Stimulated activated CD4-positive, alpha-beta T cell treated with anti-CD3 and anti-CD28 coated beads, Interleukin-4, amount 100 ng/mL, for 48 hours (primary cell): ENCODE results near the gene MARCHF6.
"Not testable (repeated sequence)": the region's sequence is repeated elsewhere in the genome, so short reads cannot be mapped to it uniquely, and the experiment has no call there.

Experiments
- DNase-seq, 2 donors: peaks; one replicate each; pipeline ENCODE4 v3.0.0-alpha.2; 2020; ENCODE audit warnings: low read depth in 2 of 2

MARCHF6 gene

DNA sequence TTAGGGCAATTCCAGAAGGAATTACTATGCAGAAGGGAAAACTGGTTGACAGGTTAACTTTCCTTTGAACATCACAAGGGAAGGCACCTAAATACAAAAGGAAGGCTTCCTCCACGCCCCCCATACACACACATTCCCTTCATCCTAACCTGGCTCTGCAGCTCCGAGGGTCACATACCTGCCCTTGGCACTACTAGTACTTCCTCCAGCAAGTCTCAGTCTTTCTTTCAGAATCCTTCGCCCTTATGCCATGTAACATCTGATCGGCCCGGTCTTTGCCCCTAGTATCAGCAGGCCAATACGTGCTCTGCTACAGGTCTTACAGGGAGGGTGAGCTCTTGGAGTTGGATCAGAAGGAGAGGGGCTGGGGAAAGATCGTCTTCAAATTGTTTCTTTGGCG lies 1.6 kb upstream of the MARCHF6 start:
- no peak for DNase-seq

GRCh38 chr5:10352430-10353240 lies 860 bp upstream of the MARCHF6 start:
- peak in 1 of 2 donors; percentile 26 for DNase-seq

DNA sequence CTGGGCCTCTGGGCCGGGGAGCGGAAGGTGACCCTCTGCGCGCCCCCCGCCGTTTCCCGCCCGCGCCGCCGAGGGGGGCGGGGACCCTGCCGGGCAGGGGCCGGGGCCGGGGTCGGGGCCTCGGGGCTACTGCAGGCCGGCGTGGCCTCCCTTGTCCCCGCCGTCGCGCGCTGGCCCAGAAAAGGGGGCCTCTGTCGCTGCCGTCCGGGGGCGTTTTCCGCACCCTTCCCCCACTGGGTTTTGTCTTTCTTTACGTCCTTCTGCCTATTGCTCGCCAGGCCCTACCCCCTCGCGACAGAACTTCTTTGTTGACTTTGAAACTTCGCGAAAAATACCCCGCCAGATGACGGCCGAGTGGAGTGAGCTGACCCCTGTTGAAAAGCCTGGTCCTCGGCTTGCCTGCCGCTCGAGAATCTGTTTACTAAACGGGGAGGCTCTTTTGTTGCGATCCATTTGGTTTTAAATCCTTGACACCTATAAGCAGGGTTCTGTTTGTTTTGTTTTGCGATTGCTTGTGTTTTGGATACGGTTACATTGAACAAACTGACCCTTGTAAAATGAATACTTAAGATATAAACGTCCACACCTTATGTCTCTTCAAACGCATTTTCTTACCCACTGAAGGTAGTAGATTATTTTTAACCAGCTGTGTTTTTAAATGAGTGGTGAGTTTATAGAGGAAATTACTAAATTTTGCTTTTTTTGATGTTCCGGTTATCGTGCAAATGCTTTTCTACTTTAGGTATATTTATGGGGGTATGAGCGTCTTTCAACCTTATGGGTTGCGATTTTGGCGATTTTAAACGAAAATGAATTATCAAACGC lies 765 bp downstream of the MARCHF6 start:
- peak; percentile 27 to 45 for DNase-seq

- DNase-seq: no peak
Measured at GRCh38 chr5:10355071-10355889, 1.8 kb downstream of the MARCHF6 start.

DNA sequence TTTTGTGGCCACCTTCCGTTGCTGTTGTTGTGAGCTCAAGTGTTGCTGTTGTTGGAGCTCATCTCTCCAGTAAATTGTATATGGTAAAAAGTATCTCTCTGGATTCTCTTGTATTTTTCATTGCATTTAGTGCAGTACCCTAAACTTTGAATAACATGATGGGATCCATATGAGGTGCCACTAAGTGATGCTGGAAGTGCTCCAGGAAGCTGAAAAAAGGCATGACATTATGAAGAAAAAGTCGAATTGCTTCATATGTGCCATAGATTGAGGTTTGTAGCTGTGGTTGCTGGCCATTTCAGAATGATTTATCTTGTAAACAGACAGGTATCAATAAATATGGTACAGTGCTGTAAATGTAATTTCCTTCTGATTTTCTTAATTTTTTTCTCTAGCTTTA lies 5.5 kb downstream of the MARCHF6 start:
- DNase-seq: no peak

GRCh38 chr5:10360686-10361085 lies 7.2 kb downstream of the MARCHF6 start:
- no peak for DNase-seq

DNA sequence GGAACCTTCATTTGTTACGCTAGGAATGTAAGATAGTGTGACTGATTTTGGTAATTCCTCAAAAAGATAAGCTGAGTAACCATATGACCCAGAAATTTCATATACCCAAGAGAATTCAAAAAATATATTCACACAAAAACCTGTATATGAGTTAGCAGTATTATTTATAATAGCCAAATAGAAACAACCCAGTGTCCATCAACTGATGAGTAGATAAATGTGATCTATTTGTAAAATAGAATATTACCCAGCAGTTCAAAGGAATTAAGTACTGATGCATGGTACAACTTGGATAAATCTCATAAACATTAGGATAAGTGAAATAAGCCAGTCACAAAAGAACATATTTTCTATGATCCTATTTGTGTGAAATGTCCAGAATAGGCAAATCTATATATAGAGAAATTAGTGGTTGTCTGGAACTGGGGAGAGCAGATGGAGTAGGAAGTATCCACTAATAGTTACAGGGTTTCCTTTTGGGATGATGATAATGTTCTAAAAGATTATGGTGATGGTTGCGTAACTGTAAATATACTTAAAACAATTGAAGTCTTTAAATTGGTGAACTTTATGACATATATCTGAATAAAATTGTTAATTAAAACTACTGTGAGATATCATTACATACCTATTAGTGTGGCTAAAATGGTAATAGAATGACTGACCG lies 10.2 kb downstream of the MARCHF6 start:
- no peak for DNase-seq

GRCh38 chr5:10364186-10364689 lies 10.7 kb downstream of the MARCHF6 start:
- no peak for DNase-seq

GRCh38 chr5:10365782-10366181 lies 12.3 kb downstream of the MARCHF6 start:
- DNase-seq: no peak

- no peak for DNase-seq
Measured at GRCh38 chr5:10366310-10367272, 13.1 kb downstream of the MARCHF6 start.

- no peak for DNase-seq
Measured at GRCh38 chr5:10367579-10367978, 14.1 kb downstream of the MARCHF6 start.

DNA sequence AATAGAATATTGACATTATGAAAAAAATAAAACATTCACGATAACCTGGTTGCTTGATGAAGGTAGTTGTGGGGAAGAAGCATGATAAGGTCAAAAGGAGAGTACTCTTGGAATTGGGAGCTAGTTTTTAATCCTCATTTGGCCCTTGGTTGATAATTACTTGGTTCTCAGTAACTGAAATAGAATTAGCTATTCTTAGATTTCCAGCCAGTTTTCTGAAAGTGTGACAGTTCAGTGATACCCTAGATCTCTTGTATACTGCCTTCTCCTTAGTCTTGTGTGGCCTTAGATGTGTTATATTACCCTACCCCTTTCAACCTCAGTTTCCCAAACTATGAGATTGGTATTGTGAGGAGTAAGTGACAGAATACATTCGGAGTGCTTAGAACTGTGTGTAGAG lies 17.4 kb downstream of the MARCHF6 start:
- DNase-seq: no peak

DNA sequence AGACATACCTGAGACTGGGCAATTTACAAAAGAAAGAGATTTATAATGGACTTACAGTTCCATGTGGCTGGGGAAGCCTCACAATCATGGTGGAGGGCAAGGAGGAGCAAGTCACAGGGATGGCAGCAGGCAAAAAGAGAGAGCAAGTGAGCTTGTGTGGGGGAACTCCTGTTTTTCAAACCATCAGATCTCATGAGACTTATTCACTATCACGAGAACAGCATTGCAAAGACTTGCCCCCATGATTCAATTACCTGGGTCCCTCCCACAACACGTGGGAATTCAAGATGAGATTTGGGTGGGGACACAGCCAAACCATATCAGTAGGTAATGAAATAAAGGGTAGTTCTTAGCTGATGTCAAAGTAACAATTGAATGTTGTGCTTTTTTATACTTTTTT lies 17.9 kb downstream of the MARCHF6 start:
- not testable (repeated sequence) for DNase-seq

GRCh38 chr5:10372726-10373709 lies 19.5 kb downstream of the MARCHF6 start:
- DNase-seq: no peak

GRCh38 chr5:10374046-10375022 lies 20.8 kb downstream of the MARCHF6 start:
- DNase-seq: no peak

- not testable (repeated sequence) for DNase-seq
Measured at GRCh38 chr5:10375146-10375545, 21.7 kb downstream of the MARCHF6 start.

- DNase-seq: no peak
Measured at GRCh38 chr5:10376544-10376943, 23.0 kb downstream of the MARCHF6 start.

GRCh38 chr5:10377081-10377480 lies 23.6 kb downstream of the MARCHF6 start:
- no peak for DNase-seq
